H9 (cell line): ENCODE data around the gene MEIOSIN. TPM values are rescaled to one million over a fixed set of nuclear protein-coding genes. Genes with fewer than 3 reads are reported as not detected.
A peak's percentile ranks its signal among the peaks of the same experiment; 100 is the strongest.

Experiments
- DNase-seq: peaks from one replicate; pipeline ENCODE4 v3.0.0-alpha.2; 2017
- H2AFZ ChIP-seq: one replicate; pipeline ENCODE4 v1.6.1; 2013; ENCODE audit warnings: mild to moderate bottlenecking, low read length, control low read depth, moderate library complexity
- H2AK5ac ChIP-seq: 2 replicates; pipeline ENCODE4 v1.6.1; 2013; ENCODE audit warnings: low read length, control low read depth, mixed read lengths; ENCODE audit not compliant: insufficient read length
- H2BK120ac ChIP-seq: one replicate; pipeline ENCODE4 v1.6.1; 2013; ENCODE audit warnings: low read depth, mild to moderate bottlenecking, low read length, control low read depth, inconsistent platforms; ENCODE audit not compliant: poor library complexity, severe bottlenecking
- H2BK12ac ChIP-seq: 2 replicates; pipeline ENCODE4 v1.6.1; 2013; ENCODE audit warnings: low read length, control low read depth, mixed read lengths, low read depth; ENCODE audit not compliant: insufficient read length
- H2BK15ac ChIP-seq: 2 replicates; pipeline ENCODE4 v1.6.1; 2013; ENCODE audit warnings: low read depth, low read length, control low read depth
- H2BK20ac ChIP-seq: one replicate; pipeline ENCODE4 v1.6.1; 2013; ENCODE audit warnings: low read depth, mild to moderate bottlenecking, low read length, control low read depth, inconsistent platforms; ENCODE audit not compliant: poor library complexity, severe bottlenecking
- H2BK5ac ChIP-seq: 2 replicates; pipeline ENCODE4 v1.6.1; 2013; ENCODE audit warnings: low read length, control low read depth, mixed read lengths; ENCODE audit not compliant: insufficient read length
- H3K14ac ChIP-seq: 2 replicates; pipeline ENCODE4 v1.6.1; 2013; ENCODE audit warnings: low read length, control low read depth; ENCODE audit not compliant: insufficient read depth
- H3K18ac ChIP-seq: 2 replicates; pipeline ENCODE4 v1.6.1; 2013; ENCODE audit warnings: low read depth, mild to moderate bottlenecking, mixed read lengths, low read length, control low read depth; ENCODE audit not compliant: insufficient read length
- H3K23ac ChIP-seq: 2 replicates; pipeline ENCODE4 v1.6.1; 2013; ENCODE audit warnings: low read length, control low read depth, mixed read lengths, low read depth; ENCODE audit not compliant: insufficient read length
- H3K23me2 ChIP-seq: 2 replicates; pipeline ENCODE4 v1.6.1; 2013; ENCODE audit warnings: low read depth, mild to moderate bottlenecking, mixed read lengths, low read length, control low read depth; ENCODE audit not compliant: insufficient read length, poor library complexity, severe bottlenecking
- H3K27ac ChIP-seq: 2 replicates; pipeline ENCODE4 v1.5.1; 2013; ENCODE audit warnings: low read length, control low read depth, mixed read lengths, low read depth; ENCODE audit not compliant: insufficient read length
- H3K27me3 ChIP-seq: 2 replicates; pipeline ENCODE4 v1.6.1; 2013; ENCODE audit warnings: low read length, control low read depth, inconsistent platforms; ENCODE audit not compliant: insufficient read depth
- H3K4ac ChIP-seq: 2 replicates; pipeline ENCODE4 v1.6.1; 2013; ENCODE audit warnings: low read depth, mild to moderate bottlenecking, control low read depth, inconsistent platforms, low read length, moderate library complexity
- H3K4me1 ChIP-seq: 2 replicates; pipeline ENCODE4 v1.6.1; 2013; ENCODE audit warnings: low read length, control low read depth, inconsistent platforms; ENCODE audit not compliant: insufficient read depth
- H3K4me2 ChIP-seq: 2 replicates; pipeline ENCODE4 v1.6.1; 2013; ENCODE audit warnings: low read length, control low read depth, mixed read lengths; ENCODE audit not compliant: insufficient read length, insufficient read depth
- H3K56ac ChIP-seq: 2 replicates; pipeline ENCODE4 v1.6.1; 2013; ENCODE audit warnings: low read depth, mild to moderate bottlenecking, mixed read lengths, low read length, control low read depth; ENCODE audit not compliant: insufficient read length
- H3K79me1 ChIP-seq: 2 replicates; pipeline ENCODE4 v1.6.1; 2013; ENCODE audit warnings: low read depth, mild to moderate bottlenecking, moderate library complexity, low read length, control low read depth, inconsistent platforms; ENCODE audit not compliant: insufficient read depth, poor library complexity, severe bottlenecking
- H3K79me2 ChIP-seq: 2 replicates; pipeline ENCODE4 v1.6.1; 2013; ENCODE audit warnings: low read length, control low read depth, inconsistent platforms; ENCODE audit not compliant: insufficient read depth
- H3K9ac ChIP-seq: 2 replicates; pipeline ENCODE4 v1.6.1; 2013; ENCODE audit warnings: low read length, control low read depth, mixed read lengths; ENCODE audit not compliant: insufficient read length; ENCODE audit errors: extremely low read depth
- H3K9me3 ChIP-seq: one replicate; pipeline ENCODE4 v1.6.1; 2013; ENCODE audit warnings: low read depth, low read length, inconsistent platforms; ENCODE audit not compliant: control insufficient read depth
- H3T11ph ChIP-seq: one replicate; pipeline ENCODE4 v1.6.1; 2013; ENCODE audit warnings: mild to moderate bottlenecking, low read length, control low read depth, inconsistent platforms
- H4K20me1 ChIP-seq: one replicate; pipeline ENCODE4 v1.6.1; 2013; ENCODE audit not compliant: control insufficient read depth, insufficient read length, insufficient read depth
- H4K5ac ChIP-seq: 2 replicates; pipeline ENCODE4 v1.6.1; 2013; ENCODE audit warnings: low read depth, mild to moderate bottlenecking, mixed read lengths, low read length, control low read depth; ENCODE audit not compliant: insufficient read length
- H4K8ac ChIP-seq: replicated peaks from 2 replicates; pipeline ENCODE4 v1.6.1; 2013; ENCODE audit warnings: low read length, control low read depth, mixed read lengths, low read depth; ENCODE audit not compliant: insufficient read length
- H4K91ac ChIP-seq: 2 replicates; pipeline ENCODE4 v1.6.1; 2013; ENCODE audit warnings: low read depth, mild to moderate bottlenecking, moderate library complexity, mixed read lengths, low read length, control low read depth; ENCODE audit not compliant: insufficient read length
- H3K27ac Mint-ChIP-seq, 3 experiments: 2 replicates in 2 of 3; 3 replicates in 1 of 3; pipeline ENCODE4 v1.8.0; 2020 to 2021; ENCODE audit warnings: mixed read lengths in 3 of 3, mild to moderate bottlenecking in 1 of 3, moderate library complexity in 1 of 3
- H3K27me3 Mint-ChIP-seq: 2 replicates; pipeline ENCODE4 v1.8.0; 2021; ENCODE audit warnings: low read depth, mild to moderate bottlenecking, moderate library complexity, mixed read lengths
- H3K36me3 Mint-ChIP-seq, 3 experiments: 2 replicates in 2 of 3; 3 replicates in 1 of 3; pipeline ENCODE4 v1.8.0; 2020 to 2021; ENCODE audit warnings: low read depth in 3 of 3, mixed read lengths in 3 of 3; ENCODE audit not compliant: insufficient read depth in 1 of 3
- H3K4me1 Mint-ChIP-seq, 2 experiments: 2 replicates each; pipeline ENCODE4 v1.8.0; 2020; ENCODE audit warnings: mixed read lengths in 2 of 2
- H3K4me3 Mint-ChIP-seq, 2 experiments: 2 replicates in 1 of 2; 3 replicates in 1 of 2; pipeline ENCODE4 v1.8.0; 2020 to 2021; ENCODE audit warnings: mild to moderate bottlenecking in 2 of 2, mixed read lengths in 2 of 2, moderate library complexity in 1 of 2
- H3K9me3 Mint-ChIP-seq, 2 experiments: 2 replicates in 1 of 2; 3 replicates in 1 of 2; pipeline ENCODE4 v1.8.0; 2020; ENCODE audit warnings: mild to moderate bottlenecking in 2 of 2, mixed read lengths in 2 of 2, moderate library complexity in 1 of 2
- WGBS: extraction: QIAGEN DNeasy Blood & Tissue Kit; methylation state at CpG from one replicate; pipeline ENCODE4 v1.1.7; 2013; ENCODE audit warnings: missing lambda C conversion rate, low lambda C conversion rate, mixed read lengths; ENCODE audit not compliant: insufficient read length; ENCODE audit errors: extremely low coverage; 5-methylcytosine and 5-hydroxymethylcytosine counted together
- total RNA-seq: library from RNA; stranded (reverse); gene quantifications from 2 replicates; pipeline ENCODE4 v1.2.1, GENCODE V29; 2021
- TF ChIP-seq, protein P1 (sequence below): fragments of 200-600 bp; sonication (generic); conservative IDR thresholded peaks from 3 replicates; pipeline ENCODE4 v1.8.0; 2021; ENCODE audit warnings: antibody characterized with exemption, mild to moderate bottlenecking

MEIOSIN gene
- total RNA-seq, 1 experiment from 2014 or later, result not detected

- no peak within 1 kb of the TSS for H3K18ac ChIP-seq
- H3K79me1 ChIP-seq, result no peaks in the 10 kb centered on the region
- no peak within 1 kb of the TSS for H3K4ac ChIP-seq
- no peak within 1 kb of the TSS; the same call in 1 of the 2 replicates for H3K14ac ChIP-seq
- Mint-ChIP-seq H3K4me3 (peak within 1 kb of the TSS in 1 of 2 experiments; percentile 35; a peak in 1 of 5 replicates), H3K27ac (no peak within 1 kb of the TSS; a peak in 1 of 7 replicates), H3K9me3 (no peaks in the 10 kb centered on the region), H3K4me1 (peaks cover 23 to 42% of the 10 kb centered on the region in 2 experiments), H3K36me3 (peaks cover 13 to 42% (median 37%) of the 10 kb centered on the region in 3 experiments; a peak in 6 of 7 replicates), H3K27me3 (peaks cover 18% of the 10 kb centered on the region)
- H3K9me3 ChIP-seq, result no peaks in the 10 kb centered on the region
- no peak within 1 kb of the TSS for H3K56ac ChIP-seq
- no peak within 1 kb of the TSS for H4K5ac ChIP-seq
- no peak within 1 kb of the TSS for H4K91ac ChIP-seq
- peaks cover 3% of the 10 kb centered on the region; the same call in 1 of the 2 replicates for H3K4me1 ChIP-seq
- H3T11ph ChIP-seq, result no peak within 1 kb of the TSS
- H3K4me2 ChIP-seq, result no peak within 1 kb of the TSS
- no peaks in the 10 kb centered on the region for H3K79me2 ChIP-seq
- H2BK12ac ChIP-seq, result no peak within 1 kb of the TSS
- no peak within 1 kb of the TSS for H2BK120ac ChIP-seq
- peaks cover 6% of the 10 kb centered on the region for H3K23me2 ChIP-seq
- no peak within 1 kb of the TSS for H2BK5ac ChIP-seq
- no peak within 1 kb of the TSS for H2AK5ac ChIP-seq
- peak; percentile 30 for DNase-seq
- H3K23ac ChIP-seq, result no peak within 1 kb of the TSS
- no peaks in the 10 kb centered on the region for H4K20me1 ChIP-seq
- WGBS, result no CpG with 5 or more reads among the region's 18 CpGs
- H4K8ac ChIP-seq, result no peak within 1 kb of the TSS
- TF ChIP-seq, protein P1, sequence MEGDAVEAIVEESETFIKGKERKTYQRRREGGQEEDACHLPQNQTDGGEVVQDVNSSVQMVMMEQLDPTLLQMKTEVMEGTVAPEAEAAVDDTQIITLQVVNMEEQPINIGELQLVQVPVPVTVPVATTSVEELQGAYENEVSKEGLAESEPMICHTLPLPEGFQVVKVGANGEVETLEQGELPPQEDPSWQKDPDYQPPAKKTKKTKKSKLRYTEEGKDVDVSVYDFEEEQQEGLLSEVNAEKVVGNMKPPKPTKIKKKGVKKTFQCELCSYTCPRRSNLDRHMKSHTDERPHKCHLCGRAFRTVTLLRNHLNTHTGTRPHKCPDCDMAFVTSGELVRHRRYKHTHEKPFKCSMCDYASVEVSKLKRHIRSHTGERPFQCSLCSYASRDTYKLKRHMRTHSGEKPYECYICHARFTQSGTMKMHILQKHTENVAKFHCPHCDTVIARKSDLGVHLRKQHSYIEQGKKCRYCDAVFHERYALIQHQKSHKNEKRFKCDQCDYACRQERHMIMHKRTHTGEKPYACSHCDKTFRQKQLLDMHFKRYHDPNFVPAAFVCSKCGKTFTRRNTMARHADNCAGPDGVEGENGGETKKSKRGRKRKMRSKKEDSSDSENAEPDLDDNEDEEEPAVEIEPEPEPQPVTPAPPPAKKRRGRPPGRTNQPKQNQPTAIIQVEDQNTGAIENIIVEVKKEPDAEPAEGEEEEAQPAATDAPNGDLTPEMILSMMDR, result no peak
- no peak within 1 kb of the TSS for H2BK15ac ChIP-seq
- no peak within 1 kb of the TSS for H2BK20ac ChIP-seq
- H3K9ac ChIP-seq, result no peak within 1 kb of the TSS
- H3K27ac ChIP-seq, result no peak within 1 kb of the TSS
- no peak within 1 kb of the TSS for H2AFZ ChIP-seq
- no peaks in the 10 kb centered on the region; the same call in 1 of the 2 replicates for H3K27me3 ChIP-seq
Observed at GRCh38 chr19:45782162-45782691, 49.0 kb downstream of the MEIOSIN start, which contains the start of gene DMPK. TSS of gene DMPK (minus strand) at chr19:45782490. CDS start at chr19:45782352, 138 bp downstream.
